ENCODE measurements around the gene GRPEL2.
"Not testable (repeated sequence)": the region's sequence is repeated elsewhere in the genome, so short reads cannot be mapped to it uniquely, and the experiment has no call there.

The GRPEL2 gene

GRCh38 chr5:149394996-149395395 is 49.7 kb downstream of the GRPEL2 start:
- not testable (repeated sequence) for DNase-seq

DNA sequence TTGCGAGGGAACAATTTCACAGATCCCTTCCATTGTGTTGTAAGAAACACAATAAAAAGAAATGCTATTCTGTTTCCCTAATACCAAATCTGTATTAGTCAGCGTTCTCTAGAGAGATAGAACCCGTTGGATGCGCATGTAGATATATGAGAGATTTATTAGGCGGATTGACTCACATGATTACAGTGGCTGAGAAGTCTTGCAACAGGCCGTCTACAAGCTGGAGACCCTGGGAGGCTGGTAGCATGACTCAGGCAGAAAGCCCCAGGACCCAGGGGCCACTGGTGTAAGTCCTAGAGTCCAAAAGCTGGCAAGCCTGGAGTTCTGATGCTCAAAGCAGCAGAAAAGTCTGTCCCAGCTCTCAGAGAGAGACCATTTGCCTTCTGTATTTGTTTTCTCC is 52.2 kb downstream of the GRPEL2 start:
- DNase-seq = no peak

GRCh38 chr5:149398747-149399266 is 53.5 kb downstream of the GRPEL2 start:
- not testable (repeated sequence) for DNase-seq

DNA sequence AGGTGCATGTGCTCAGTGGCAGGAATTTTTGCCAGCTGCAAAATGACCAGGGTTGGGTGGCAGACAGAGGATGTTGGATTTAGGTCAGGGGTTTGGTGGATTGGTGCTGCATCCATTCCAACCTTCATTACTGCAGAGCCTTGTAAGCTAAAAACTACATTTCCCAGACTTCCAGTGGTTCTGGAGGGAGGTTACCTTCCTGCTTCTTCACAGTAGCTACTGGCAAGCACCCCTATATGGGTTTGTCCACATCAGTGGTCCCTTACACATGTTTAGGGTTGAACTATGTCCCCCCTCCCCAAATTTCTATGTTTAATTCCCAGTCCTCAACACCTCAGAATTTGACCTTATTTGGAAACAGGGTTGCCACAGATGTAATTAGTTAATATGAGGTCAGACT is 54.5 kb downstream of the GRPEL2 start:
- no peak for DNase-seq

DNA sequence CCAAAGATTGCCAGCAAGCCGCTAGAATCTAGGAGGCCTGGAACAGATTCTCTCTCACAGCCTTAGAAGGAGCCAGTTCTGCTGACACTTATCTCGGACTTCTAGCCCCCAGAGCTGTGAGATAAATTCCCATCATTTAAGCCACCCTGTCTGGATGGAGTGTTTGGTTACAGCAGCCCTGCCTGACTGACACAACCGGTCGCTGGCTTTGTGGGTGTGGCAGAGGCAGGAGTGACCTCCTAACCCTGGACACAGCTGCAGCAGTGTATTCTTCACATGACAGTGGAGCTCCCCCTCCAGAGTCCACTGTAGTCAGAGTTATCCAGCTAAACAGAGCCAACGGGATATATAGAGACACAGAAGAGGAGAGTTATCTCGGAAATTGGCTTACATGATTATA is 55.0 kb downstream of the GRPEL2 start:
- DNase-seq = no peak

- DNase-seq = no peak
Measured at GRCh38 chr5:149401051-149401450, 55.8 kb downstream of the GRPEL2 start.

DNA sequence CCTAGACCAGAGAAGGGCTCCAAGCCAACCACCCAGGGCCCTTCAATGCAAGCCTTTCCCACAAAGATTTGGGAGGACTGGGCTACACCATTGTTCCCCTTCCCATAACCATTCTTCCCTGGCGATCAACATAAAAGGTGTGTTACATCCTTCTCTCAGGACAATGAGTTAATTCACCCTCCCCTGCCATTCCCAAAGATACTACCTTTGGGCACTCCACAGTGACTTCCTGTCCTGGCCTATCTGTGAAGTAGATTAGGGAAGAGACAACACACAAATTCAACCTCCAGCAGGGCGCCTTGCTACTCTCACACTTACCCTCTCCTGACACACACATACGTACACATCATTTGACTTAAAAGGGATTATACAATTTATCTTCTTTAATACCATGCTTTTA is 57.0 kb downstream of the GRPEL2 start:
- no peak for DNase-seq
